IMR-90 (cell line): Measurements from ENCODE around the gene ADAMTS17.

Experiments used
- CEBPB ChIP-seq: IDR thresholded peaks from 2 replicates; pipeline ENCODE4 v1.6.1; 2012; ENCODE audit warnings: low read depth, low read length, improper control_type of control experiment
- CHD1 ChIP-seq: IDR thresholded peaks from 2 replicates; pipeline ENCODE4 v1.6.1; 2012; ENCODE audit warnings: low read depth, low read length, improper control_type of control experiment
- CTCF ChIP-seq: conservative IDR thresholded peaks from 2 replicates; pipeline ENCODE4 v1.5.1; 2012; ENCODE audit warnings: mild to moderate bottlenecking, low read depth, low read length, improper control_type of control experiment
- ELK1 ChIP-seq: fragments of 150-350 bp; IDR thresholded peaks from 2 replicates; pipeline ENCODE4 v1.6.1; 2016; ENCODE audit warnings: low read depth, mild to moderate bottlenecking, low read length, moderate library complexity, borderline replicate concordance
- FOS ChIP-seq: fragments of 150-350 bp; IDR thresholded peaks from 2 replicates; pipeline ENCODE4 v1.6.1; 2016; ENCODE audit warnings: low read depth, low read length
- MAFK ChIP-seq: IDR thresholded peaks from 2 replicates; pipeline ENCODE4 v1.6.1; 2012; ENCODE audit warnings: low read depth, low read length, improper control_type of control experiment
- MXI1 ChIP-seq: IDR thresholded peaks from 2 replicates; pipeline ENCODE4 v1.6.1; 2012; ENCODE audit warnings: low read depth, mild to moderate bottlenecking, low read length, moderate library complexity, borderline replicate concordance
- POLR2A ChIP-seq: IDR thresholded peaks from 2 replicates; pipeline ENCODE4 v1.6.1; 2012; ENCODE audit warnings: mild to moderate bottlenecking, low read depth, low read length
- RAD21 ChIP-seq: IDR thresholded peaks from 2 replicates; pipeline ENCODE4 v1.6.1; 2012; ENCODE audit warnings: low read length, improper control_type of control experiment
- RCOR1 ChIP-seq: IDR thresholded peaks from 2 replicates; pipeline ENCODE4 v1.6.1; 2012; ENCODE audit warnings: mild to moderate bottlenecking, low read length, improper control_type of control experiment; ENCODE audit not compliant: insufficient replicate concordance
- RFX5 ChIP-seq: IDR thresholded peaks from 2 replicates; pipeline ENCODE4 v1.8.0; 2012; ENCODE audit warnings: low read depth, mild to moderate bottlenecking, low read length, moderate library complexity
- SMC3 ChIP-seq: fragments of 150-350 bp; IDR thresholded peaks from 2 replicates; pipeline ENCODE4 v1.6.1; 2016; ENCODE audit warnings: low read depth, mild to moderate bottlenecking, antibody characterized with exemption, low read length, moderate library complexity
- USF2 ChIP-seq: fragments of 150-350 bp; IDR thresholded peaks from 2 replicates; pipeline ENCODE4 v1.6.1; 2017; ENCODE audit warnings: mild to moderate bottlenecking, antibody characterized with exemption, low read length, low read depth

- TF ChIP-seq CTCF (no peak), RFX5 (no peak), RAD21 (no peak), CHD1 (no peak), POLR2A (no peak), CEBPB (no peak), SMC3 (no peak), MXI1 (no peak), MAFK (no peak), RCOR1 (no peak), USF2 (no peak), ELK1 (no peak), FOS (no peak)
Measured at GRCh38 chr15:100017140-100017539, 324.6 kb downstream of the ADAMTS17 start.
